Mesothelial cell of epicardium (in vitro differentiated cells): ENCODE data around the gene GDF9. TPM values are rescaled to one million over a fixed set of nuclear protein-coding genes. Genes with fewer than 3 reads are reported as not detected.

Experiments used
- DNase-seq, 2 experiments: peaks; one replicate each; pipeline ENCODE4 v3.0.0; 2021; ENCODE audit warnings: low spot score in 2 of 2; ENCODE audit not compliant: unreplicated experiment in 2 of 2
- H3K27ac Mint-ChIP-seq: 2 replicates; pipeline ENCODE4 v1.8.0; 2021; ENCODE audit warnings: mixed read lengths
- H3K27me3 Mint-ChIP-seq: 2 replicates; pipeline ENCODE4 v1.8.0; 2021; ENCODE audit warnings: low read depth, mixed read lengths
- H3K36me3 Mint-ChIP-seq: 2 replicates; pipeline ENCODE4 v1.8.0; 2021; ENCODE audit warnings: mixed read lengths
- H3K4me1 Mint-ChIP-seq: 2 replicates; pipeline ENCODE4 v1.8.0; 2021; ENCODE audit warnings: mixed read lengths
- H3K4me3 Mint-ChIP-seq: 2 replicates; pipeline ENCODE4 v1.8.0; 2021; ENCODE audit warnings: mild to moderate bottlenecking, moderate library complexity, mixed read lengths
- H3K9me3 Mint-ChIP-seq: 2 replicates; pipeline ENCODE4 v1.8.0; 2021; ENCODE audit warnings: mixed read lengths
- CTCF ChIP-seq: fragments of 200-600 bp; sonication (generic); IDR thresholded peaks from one replicate; pipeline ENCODE4 v1.5.0; 2021; ENCODE audit warnings: antibody characterized with exemption; ENCODE audit not compliant: unreplicated experiment
- total RNA-seq: library from RNA; stranded (reverse); gene quantifications from 3 replicates; pipeline ENCODE4 v1.2.1, GENCODE V29; 2021

GDF9 gene
- total RNA-seq, 1 donor from 2014 or later, result 0.98 TPM

GRCh38 chr5:132836852-132837251, 29.4 kb downstream of the GDF9 start:
- H3K36me3 Mint-ChIP-seq, result no peaks in the 10 kb centered on the region
- H3K4me1 Mint-ChIP-seq, result peaks cover 25% of the 10 kb centered on the region
- H3K27ac Mint-ChIP-seq, result no peak overlapping the region
- peaks cover 5% of the 10 kb centered on the region for H3K27me3 Mint-ChIP-seq
- H3K9me3 Mint-ChIP-seq, result no peaks in the 10 kb centered on the region
- no peak overlapping the region for H3K4me3 Mint-ChIP-seq
- DNase-seq, result peak in 1 of 2 experiments; percentile 6
- no peak for TF ChIP-seq CTCF

GRCh38 chr5:132834057-132834456, 32.2 kb downstream of the GDF9 start:
- no peak overlapping the region for H3K27ac Mint-ChIP-seq
- H3K4me3 Mint-ChIP-seq, result no peak overlapping the region
- no peak for DNase-seq
- no peaks in the 10 kb centered on the region for H3K36me3 Mint-ChIP-seq
- H3K4me1 Mint-ChIP-seq, result peaks cover 13% of the 10 kb centered on the region
- no peaks in the 10 kb centered on the region for H3K9me3 Mint-ChIP-seq
- no peak for TF ChIP-seq CTCF
- H3K27me3 Mint-ChIP-seq, result peaks cover 16% of the 10 kb centered on the region

GRCh38 chr5:132832612-132833011, 33.7 kb downstream of the GDF9 start:
- H3K27ac Mint-ChIP-seq, result no peak overlapping the region
- H3K27me3 Mint-ChIP-seq, result peaks cover 29% of the 10 kb centered on the region
- H3K9me3 Mint-ChIP-seq, result no peaks in the 10 kb centered on the region
- DNase-seq, result no peak
- peak overlapping the region; percentile 34 for H3K4me3 Mint-ChIP-seq
- no peaks in the 10 kb centered on the region for H3K36me3 Mint-ChIP-seq
- TF ChIP-seq CTCF, result no peak
- peaks cover 8% of the 10 kb centered on the region for H3K4me1 Mint-ChIP-seq

- Mint-ChIP-seq H3K36me3 (no peaks in the 10 kb centered on the region), H3K27me3 (peaks cover 43% of the 10 kb centered on the region), H3K9me3 (no peaks in the 10 kb centered on the region), H3K27ac (peak overlapping the region; percentile 16), H3K4me3 (peak overlapping the region; percentile 78), H3K4me1 (peaks cover 8% of the 10 kb centered on the region)
- no peak for TF ChIP-seq CTCF
- no peak for DNase-seq
Measured at GRCh38 chr5:132831095-132831860, 35.0 kb downstream of the GDF9 start.

- Mint-ChIP-seq H3K27me3 (peaks cover 46% of the 10 kb centered on the region), H3K9me3 (no peaks in the 10 kb centered on the region), H3K4me1 (peaks cover 8% of the 10 kb centered on the region), H3K36me3 (no peaks in the 10 kb centered on the region), H3K4me3 (peak within 1 kb of the TSS; percentile 86), H3K27ac (peak within 1 kb of the TSS; percentile 78)
- peak in 1 of 2 experiments; percentile 35 for DNase-seq
- TF ChIP-seq CTCF, result no peak
Measured at GRCh38 chr5:132830436-132831094, 35.7 kb downstream of the GDF9 start, which contains the start of gene SHROOM1. Gene SHROOM1, minus strand, starts transcription at chr5:132830647. Its CDS starts 4,507 bp downstream, at chr5:132826140.
